ENCODE measurements around the gene WHRN.

The WHRN gene

DNA sequence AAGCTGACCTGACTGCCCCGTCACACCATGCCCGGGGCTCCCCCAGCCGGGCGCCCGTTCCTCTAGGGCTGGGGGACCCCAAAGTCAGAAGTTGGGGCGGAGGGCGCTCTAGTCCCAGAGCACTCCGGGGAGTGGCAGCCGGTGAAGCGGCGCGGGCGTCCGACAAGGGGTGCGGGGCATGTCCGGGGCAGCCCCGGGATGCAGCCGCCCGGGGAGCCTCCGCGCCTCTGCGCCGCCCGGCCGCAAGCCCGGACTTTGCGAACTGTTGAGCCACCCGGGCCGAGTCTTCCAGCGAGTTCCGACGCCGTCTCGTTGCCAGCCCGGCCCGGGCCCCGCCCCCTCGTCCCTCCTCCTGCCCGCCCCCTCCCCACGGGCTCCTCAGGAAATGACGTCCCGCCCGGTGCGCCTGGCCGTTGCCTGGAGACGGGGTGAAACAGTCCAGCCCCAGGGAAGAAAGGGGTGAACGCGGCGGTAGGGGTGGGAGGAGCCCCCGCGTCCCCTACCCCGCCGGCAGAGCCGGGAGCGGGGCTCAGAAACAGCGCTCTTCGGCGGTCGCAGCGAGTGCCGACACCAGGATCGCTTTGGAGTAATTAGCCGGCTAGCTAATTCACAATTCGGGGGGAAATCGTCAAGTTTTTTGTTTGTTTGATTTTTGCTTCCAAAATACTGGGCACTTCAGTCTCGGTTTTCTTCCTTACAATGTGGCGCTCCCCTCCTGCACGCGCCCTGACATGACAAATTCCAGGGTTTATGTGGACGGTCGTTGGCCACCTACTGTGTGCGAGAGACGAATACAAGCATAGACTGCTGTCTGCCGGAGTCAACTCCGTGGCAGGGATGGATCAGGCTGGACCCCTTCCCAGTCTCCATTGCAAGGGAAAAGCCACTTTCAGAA lies at the start of gene WHRN:
Gene WHRN (minus strand): TSS at position 287 of the 895 bp plus-strand sequence. CDS start 672 bp downstream, outside the sequence.
- peak; percentile 92 for DNase-seq (ENCODE audit: low spot score)

GRCh38 chr9:114553202-114553601 lies 47.9 kb upstream of the WHRN start:
- no peak for DNase-seq (ENCODE audit: low spot score)

- DNase-seq (ENCODE audit: low spot score): no peak
Observed at GRCh38 chr9:114552706-114553105, 47.4 kb upstream of the WHRN start.

GRCh38 chr9:114551750-114552685 lies 46.7 kb upstream of the WHRN start:
- DNase-seq (ENCODE audit: low spot score): no peak

DNA sequence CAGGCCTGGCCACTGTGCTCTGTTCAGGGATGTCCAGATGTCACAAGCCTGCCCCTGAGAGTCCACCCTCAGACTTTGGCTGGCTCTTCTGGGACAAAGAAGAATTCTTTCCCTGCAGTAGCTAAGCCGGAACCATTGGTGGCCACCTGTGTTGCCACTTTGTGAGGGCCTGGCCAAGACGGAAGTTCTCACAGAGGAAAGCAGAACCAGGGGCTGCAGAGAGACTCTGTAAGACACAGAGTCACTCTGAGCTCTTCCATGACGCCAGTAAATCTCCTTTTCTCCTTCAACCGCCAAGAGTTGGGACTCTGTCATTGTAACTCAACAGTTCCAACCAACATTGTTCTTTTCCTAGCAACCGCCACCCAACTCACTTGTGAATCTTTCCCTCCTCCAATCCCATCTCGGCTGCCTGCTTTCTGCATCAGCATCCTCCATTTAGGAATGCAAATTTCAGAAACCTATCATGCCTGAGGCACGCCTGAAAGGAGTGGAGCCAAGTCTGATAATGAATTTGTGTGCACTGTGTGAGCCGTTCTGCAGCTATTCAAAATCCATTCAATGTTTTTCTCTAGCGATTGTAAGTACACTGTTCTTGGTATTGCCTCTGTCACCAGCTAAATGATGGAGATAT lies 44.5 kb upstream of the WHRN start:
- no peak for DNase-seq (ENCODE audit: low spot score)

DNA sequence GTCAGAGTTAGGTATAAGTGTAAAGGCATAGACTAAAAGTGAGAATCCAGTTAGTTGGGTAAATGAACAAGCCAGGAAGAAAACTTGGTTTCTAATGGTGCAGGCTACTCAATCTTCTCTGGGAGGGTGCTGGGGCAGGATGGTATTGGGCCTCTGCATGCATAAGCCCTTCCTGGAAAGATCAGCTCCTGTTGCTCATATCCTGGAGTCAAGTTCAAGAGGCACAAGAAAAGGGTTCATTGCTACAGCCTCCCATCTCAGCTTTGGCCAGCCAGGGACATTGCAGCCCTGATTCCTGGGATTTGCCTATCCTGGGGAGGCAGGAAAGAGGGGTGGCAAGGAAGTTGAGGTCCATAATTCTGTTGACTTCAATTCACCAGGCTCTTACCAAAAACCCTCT lies 41.6 kb upstream of the WHRN start:
- no peak for DNase-seq (ENCODE audit: low spot score)

GRCh38 chr9:114545055-114545454 lies 39.8 kb upstream of the WHRN start:
- DNase-seq (ENCODE audit: low spot score): no peak

- DNase-seq (ENCODE audit: low spot score): no peak
Observed at GRCh38 chr9:114539701-114540380, 34.6 kb upstream of the WHRN start.

- peak; percentile 19 for DNase-seq (ENCODE audit: low spot score)
Observed at GRCh38 chr9:114538241-114538640, 33.0 kb upstream of the WHRN start.

GRCh38 chr9:114532561-114533237 lies 27.4 kb upstream of the WHRN start:
- DNase-seq (ENCODE audit: low spot score): no peak

GRCh38 chr9:114529285-114529684 lies 24.0 kb upstream of the WHRN start:
- no peak for DNase-seq (ENCODE audit: low spot score)

- no peak for DNase-seq (ENCODE audit: low spot score)
Observed at GRCh38 chr9:114526807-114527206, 21.5 kb upstream of the WHRN start.

DNA sequence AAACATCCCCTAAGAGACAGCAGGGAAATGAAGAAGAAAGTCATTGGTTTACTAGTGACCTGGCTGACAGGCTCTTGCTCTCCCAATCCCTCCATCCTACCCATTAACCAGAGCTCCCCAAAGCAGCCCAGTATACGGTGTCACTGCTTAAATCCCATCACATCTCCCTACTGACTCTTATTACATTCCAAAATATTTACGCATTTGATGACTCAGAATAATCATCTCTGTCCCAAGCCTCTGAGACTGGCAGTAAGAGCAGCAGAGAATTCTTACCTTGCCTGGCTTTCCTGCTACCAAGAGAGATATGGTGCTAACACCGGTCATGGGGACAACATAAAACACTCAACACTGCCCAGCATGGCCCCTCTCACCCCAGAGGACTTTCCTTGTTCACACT lies 20.2 kb upstream of the WHRN start:
- no peak for DNase-seq (ENCODE audit: low spot score)

GRCh38 chr9:114524247-114524681 lies 19.0 kb upstream of the WHRN start:
- no peak for DNase-seq (ENCODE audit: low spot score)

DNA sequence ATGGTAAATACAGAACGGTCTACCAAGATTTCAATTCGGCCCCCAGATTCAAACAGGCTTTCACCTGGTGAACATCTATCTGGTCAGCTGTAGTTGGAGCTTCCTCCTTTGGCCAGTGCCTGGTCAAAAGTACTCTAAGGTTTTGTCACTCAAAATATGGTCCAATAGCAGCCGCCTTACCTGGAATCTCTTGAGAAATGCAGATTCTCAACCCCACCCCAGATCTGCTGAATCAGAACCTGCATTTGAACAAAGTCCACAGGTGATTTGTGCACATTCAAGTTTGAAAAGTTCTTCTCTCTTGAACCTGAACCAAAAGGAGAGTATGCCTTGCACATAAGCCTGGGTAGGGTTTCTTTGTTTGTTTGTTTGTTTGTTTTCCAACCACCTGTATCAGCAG lies 17.6 kb upstream of the WHRN start:
- DNase-seq (ENCODE audit: low spot score): no peak

GRCh38 chr9:114522286-114522685 lies 17.0 kb upstream of the WHRN start:
- no peak for DNase-seq (ENCODE audit: low spot score)

GRCh38 chr9:114521846-114522245 lies 16.6 kb upstream of the WHRN start:
- DNase-seq (ENCODE audit: low spot score): no peak

- DNase-seq (ENCODE audit: low spot score): no peak
Observed at GRCh38 chr9:114518599-114519022, 13.3 kb upstream of the WHRN start.

GRCh38 chr9:114518120-114518519 lies 12.8 kb upstream of the WHRN start:
- no peak for DNase-seq (ENCODE audit: low spot score)

DNA sequence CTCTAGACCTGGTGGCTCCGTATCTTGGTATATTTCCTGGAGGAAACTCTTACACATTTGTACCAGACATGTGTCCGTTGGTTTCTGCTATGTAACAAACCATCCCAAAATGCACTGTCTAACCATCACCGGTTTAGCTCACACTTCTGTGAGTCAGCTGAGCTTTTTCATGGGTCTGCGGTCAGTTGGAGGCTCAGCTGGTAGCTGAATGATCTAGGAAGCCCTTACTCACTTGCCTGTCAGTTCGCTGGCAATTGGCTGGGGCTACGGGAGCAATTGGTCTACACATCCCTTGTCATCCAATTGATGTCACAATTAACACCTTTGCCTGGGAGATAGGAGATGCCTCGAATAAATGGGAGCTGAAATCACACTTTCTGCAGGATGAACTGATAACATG lies 11.6 kb upstream of the WHRN start:
- no peak for DNase-seq (ENCODE audit: low spot score)

DNA sequence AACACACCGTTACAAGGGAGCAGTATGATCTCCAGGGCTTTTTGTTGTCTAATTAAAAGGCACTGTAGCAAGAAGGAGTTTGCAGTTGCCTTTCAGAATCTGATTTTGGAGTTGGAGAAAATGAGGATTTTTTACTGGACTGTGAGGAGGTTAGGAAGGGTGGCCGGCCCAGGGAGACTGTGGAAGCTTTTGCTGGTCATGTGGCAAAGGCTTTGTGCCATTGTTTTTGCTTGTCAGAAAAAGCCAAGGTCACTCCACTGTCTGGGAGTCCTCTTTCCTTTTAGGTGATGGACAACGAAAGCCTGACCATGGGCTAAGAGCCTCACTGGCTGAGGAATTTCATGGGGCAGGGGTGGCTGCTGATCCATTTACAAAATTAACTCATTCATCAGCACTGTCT lies 10.3 kb upstream of the WHRN start:
- DNase-seq (ENCODE audit: low spot score): no peak

All from CD4-positive, alpha-beta T cell treated with Interleukin-15 for 4 hours (primary cell).